Dermis blood vessel endothelial cell (primary cell): Measurements from ENCODE around the gene AGBL4. TPM values are rescaled to one million over a fixed set of nuclear protein-coding genes. Genes with fewer than 3 reads are reported as not detected.
A peak's percentile ranks its signal among the peaks of the same experiment; 100 is the strongest.

Experiments used
- DNase-seq: peaks from one replicate; pipeline ENCODE4 v3.0.0; 2010
- total RNA-seq: library from RNA; depleted of rRNA; stranded (reverse); fragments of >200 nt; gene quantifications from 2 replicates; pipeline ENCODE4 v1.2.3, GENCODE V29; 2014

Gene AGBL4
- total RNA-seq, 1 donor from 2014 or later, result not detected

- DNase-seq, result no peak
Observed at GRCh38 chr1:48876330-48876785, 1147.4 kb downstream of the AGBL4 start.

DNA sequence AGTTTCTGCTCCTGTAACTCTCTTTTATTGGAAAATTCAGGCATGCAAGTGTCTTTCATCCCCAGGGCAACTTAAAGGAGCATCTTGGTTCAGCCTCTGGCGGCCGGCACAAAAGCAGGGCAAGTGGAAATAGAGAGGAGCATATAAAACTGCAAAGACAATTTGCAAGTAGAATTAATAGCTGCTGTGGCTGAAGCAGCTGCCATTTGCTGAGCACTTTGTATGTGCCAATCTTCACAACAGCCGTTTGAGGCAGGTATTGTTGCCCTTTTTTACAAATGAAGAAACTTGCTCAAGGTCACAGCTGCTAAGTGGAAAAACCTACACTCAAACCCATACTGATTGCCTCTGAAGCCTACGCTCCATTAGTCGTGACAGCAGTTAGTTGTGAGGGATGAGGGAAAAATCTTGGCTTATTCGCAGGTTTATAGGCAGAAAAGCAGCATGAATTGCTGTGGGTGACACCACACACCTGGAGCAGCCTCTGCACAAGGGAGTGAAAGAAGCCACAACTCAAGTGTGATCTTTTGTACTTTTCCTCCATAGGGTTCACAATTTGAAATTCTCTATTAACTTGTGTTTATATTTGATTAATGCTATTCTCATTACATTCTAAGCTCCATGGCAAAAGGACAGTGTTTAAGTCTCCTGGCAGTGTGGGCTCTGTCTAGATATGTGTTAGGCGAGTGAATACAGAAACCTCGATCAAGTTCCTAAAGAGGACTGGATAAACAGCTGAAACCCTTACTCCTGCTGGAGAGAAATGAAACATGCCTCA, 1148.0 kb downstream of the AGBL4 start:
- no peak for DNase-seq

DNA sequence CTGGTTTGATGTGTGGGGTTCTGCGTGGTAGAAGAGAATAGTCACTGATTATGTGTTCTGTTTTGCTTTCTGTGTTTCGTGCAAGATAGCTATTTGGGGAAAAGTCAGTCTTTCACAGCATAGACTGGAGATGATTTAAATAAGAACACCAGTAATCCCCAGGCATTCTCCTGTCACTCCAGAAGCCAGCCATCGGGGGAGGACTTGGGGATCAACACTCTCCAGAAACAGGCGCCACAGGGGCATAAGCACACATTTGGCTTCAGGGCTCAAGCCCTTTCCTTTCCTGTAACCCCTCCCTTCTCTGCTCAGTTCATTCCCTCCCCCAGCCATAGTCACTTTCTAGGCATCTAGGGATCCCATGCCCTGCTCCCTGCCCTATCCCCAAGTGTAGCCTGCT, 1149.8 kb downstream of the AGBL4 start:
- DNase-seq, result no peak

DNA sequence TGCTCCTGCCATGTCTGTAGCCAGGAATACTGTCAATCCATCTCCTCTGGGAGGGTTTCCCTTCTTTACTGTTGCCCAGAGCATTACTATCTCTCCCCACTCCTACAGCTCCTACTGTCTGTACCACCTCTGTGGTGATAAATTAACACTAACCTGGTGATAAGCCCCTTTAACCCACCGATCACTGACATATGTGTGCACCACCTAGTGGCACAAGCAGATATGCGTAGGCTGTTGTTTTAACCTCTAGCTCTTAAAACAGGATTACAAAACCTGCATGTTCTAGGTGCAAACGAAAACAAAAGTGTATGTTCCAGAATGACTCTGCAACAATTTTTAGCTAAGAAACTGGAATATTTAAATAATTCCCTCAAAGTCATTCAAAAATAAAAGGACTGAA, 1153.2 kb downstream of the AGBL4 start:
- DNase-seq, result no peak

- DNase-seq, result no peak
Observed at GRCh38 chr1:48869116-48869893, 1154.4 kb downstream of the AGBL4 start.

- no peak for DNase-seq
Observed at GRCh38 chr1:48864913-48865312, 1158.8 kb downstream of the AGBL4 start.

GRCh38 chr1:48859456-48859855, 1164.3 kb downstream of the AGBL4 start:
- DNase-seq, result no peak

DNA sequence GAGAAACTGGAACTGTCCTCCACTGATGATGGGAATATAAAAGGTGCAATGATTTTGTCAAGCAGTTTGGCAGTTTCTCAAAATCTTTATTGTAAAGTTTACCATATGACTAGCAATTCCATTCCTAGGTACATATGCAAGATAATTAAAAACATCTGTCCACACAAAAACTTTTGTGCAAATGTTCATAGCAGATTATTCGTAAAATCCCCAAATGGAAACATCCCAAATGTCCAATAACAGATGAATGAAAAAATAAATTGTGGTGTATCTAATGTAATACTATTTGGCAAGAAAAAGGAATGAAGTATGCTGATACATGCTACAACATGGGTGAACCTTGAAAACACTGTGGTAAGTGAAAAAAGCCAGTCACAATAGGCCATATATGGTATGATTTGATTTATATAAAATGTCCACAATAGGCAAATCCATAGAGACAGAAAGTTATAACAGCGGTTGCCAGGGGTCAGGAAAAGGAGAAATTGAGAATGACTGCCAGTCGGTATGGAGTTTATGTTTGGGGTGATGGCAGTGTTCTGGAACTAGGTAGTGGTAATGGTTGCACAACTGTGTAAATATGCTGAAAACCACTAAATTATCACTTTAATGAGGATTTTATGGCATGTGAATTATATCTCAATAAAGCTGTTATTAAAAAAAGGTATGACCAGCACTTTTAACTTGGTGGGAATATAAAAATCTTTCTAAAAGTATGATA, 1165.4 kb downstream of the AGBL4 start:
- no peak for DNase-seq

DNA sequence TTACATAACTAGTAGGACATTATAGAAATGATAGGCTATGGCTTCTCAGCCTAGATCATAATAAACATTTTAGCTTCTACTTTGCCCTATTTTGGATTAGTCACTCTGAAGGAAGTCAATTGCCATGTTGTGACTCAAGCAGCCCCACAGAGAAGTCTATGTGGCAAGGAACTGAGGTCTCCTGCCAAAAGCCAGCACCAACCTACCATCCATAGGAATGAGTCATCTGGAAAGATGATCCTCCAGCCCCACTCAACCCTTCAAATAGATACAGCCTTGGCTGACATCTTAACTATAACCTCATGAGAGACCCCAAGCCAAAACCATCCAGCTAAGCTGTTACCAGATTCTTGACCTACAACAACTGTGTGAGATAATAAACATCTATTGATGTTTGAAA, 1170.7 kb downstream of the AGBL4 start:
- DNase-seq, result no peak

DNA sequence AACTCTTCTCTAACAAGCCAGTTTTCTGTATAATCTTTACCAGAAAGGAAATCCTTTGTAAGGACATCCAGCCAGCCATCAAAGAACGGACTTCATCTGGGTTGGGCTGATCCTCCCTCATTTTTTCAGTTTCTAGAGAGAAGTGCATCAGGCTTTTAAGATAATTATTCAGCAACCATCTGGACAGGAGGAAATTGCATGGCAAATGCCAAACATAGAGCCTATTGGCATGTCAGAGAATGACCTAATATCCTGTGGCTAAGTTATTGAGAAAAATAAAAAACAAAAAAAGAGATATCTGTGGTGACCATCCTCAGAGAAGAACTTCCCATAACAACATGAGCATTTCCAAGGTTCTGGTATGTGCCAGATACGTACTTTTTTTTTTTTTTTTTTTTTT, 1172.1 kb downstream of the AGBL4 start:
- no peak for DNase-seq

- no peak for DNase-seq
Observed at GRCh38 chr1:48848035-48848434, 1175.7 kb downstream of the AGBL4 start.

DNA sequence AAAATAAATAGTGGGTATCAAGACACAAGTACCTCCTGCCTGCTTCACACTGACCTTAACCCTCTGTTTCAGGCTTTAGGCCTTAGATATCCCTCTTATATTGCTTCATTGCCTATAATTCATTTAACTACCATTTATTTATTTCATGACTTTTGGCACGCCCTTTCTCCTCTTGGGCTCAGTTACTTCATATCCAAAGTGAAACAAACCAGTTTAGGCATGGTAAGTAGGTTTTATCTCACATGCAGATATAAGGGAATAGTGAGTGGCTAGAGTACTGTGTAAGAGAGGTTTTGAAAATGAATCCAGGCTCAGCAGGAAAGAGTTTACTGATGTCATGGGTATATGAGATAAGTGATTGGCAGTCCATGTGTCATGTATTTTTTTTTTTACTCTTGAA, 1177.3 kb downstream of the AGBL4 start:
- DNase-seq, result no peak

DNA sequence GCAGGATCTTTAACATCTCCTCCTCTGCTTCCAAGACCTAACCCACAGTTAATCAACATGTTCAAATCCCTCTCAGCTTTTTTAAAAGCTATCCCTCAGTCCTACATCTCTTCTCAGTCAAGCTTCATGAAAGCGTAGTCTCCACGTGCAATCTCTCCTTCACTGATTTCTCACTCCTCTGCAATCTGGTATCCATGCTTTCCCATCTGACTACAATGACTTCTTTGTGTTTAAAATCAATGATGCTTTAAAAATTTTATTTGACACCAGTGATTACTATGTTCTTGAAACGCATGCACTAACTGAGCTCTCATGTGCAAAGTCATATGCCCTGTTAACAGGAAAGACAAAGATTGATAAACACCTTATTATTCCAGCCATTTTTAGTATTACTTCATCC, 1179.6 kb downstream of the AGBL4 start:
- no peak for DNase-seq

DNA sequence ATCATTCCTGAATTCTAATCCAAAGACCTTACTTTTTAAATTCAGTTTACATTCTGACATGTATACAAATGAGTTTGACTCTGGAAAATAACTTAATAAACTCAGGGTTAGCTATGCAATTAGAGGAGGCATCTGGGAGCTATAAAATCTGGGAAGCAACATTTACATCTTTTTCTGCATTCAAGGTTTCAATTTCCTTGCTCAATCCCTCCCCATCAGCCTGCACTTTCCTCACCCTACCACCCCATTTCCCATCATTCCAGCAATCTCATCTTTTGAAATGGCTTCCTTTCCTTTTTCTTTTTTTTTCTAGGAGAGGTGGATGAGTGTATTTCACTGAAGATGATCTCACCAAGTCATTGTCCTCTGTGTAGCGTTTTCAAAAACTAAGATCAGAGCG, 1181.8 kb downstream of the AGBL4 start:
- no peak for DNase-seq

GRCh38 chr1:48841461-48841860, 1182.3 kb downstream of the AGBL4 start:
- DNase-seq, result no peak

DNA sequence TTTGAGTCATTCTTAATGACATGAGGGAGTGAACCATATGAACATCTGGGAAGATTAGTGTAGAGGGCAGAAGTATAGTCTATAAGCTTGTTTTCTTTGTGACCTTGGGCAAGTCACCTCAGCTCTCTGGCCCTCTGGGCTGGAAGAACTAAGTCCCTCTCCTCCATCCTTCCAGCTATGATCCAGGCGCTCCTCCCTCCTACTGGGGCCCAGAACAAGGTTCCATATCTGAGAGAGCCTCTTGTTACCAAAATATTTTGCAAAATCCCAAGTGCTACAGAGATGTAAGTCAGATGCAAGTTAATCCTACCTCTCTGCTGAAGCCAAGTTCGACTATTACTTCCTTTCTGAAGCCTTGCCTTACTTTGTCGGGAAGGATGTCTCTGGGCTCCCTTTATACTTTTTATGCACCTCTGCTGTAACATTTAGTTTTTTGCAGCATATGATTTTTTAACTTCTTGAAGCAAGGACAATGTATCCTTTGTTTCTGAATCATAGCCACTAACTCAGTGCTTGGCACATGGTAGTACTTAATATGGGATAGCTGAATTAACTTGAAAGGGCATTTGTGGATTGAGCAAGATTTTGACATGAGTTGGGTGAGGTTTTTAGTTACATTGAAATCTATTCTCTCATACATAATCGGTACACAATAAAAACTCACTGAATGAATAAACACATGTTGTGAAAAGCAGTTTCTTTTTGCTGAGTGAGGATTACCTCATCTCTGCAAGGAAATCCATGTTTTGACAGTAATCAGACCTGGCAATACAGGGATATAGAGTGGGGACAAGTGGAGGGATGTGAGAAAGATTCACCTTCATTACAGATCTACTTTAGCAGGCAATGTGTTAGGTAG, 1192.4 kb downstream of the AGBL4 start:
- no peak for DNase-seq

GRCh38 chr1:48830715-48831114, 1193.0 kb downstream of the AGBL4 start:
- no peak for DNase-seq

- no peak for DNase-seq
Observed at GRCh38 chr1:48829446-48829845, 1194.3 kb downstream of the AGBL4 start.

GRCh38 chr1:48823168-48823567, 1200.6 kb downstream of the AGBL4 start:
- DNase-seq, result no peak

DNA sequence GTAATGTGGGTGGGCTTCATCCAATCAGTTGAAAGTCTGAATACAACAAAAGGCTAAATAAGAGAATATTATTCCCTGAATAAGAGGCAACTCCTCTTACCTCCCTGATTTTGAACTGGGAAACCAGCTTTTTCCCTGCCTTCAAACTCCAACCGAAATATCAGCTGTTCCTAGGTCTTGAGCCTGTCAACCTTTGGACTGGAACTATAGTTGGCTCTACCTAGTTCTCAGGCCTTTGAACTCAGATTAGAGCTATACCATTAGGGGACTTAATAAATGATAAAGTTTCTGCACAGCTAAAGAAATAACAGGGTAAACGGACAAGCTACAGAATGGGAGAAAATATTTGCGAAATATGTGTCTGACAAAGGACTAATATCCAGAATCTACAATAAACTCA, 1203.3 kb downstream of the AGBL4 start:
- no peak for DNase-seq

DNA sequence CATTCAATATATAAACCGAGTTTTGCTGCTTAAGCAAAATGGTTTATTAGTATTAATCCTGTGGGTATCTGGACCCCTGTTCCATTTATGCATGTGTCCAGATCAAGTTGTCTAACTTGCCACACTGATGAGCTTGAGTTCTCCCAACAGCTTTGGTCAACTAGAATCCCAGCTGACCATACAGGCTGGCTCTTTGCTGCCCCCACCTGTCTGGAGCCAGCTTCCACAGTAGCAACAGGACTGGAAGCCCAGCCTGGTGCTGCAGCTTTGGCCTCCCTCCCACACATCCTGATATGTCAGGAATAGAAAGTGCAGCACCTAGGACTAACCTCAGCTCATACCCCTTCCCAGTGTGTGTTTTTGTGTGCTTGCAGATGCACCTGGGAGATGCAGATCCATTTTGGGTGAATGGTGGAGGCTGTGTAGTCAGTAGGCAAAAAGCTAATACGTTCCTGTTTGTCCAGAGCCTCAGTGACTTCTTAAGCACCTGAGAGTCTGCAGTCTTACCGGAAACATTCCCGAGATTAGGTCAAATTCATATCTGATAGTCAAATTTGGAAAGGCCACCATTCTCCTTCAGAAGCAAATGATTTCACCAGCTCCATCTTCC, 1206.1 kb downstream of the AGBL4 start:
- peak; percentile 5 for DNase-seq

GRCh38 chr1:48810740-48811139, 1213.0 kb downstream of the AGBL4 start:
- DNase-seq, result no peak
